HCT116 (cell line): ENCODE data around the gene EIF4G2.

Experiments
- CEBPB ChIP-seq: IDR thresholded peaks from 2 replicates; pipeline ENCODE4 v1.6.1; 2012; ENCODE audit warnings: low read depth
- EZH2 ChIP-seq: fragments of 200-600 bp; sonication (generic); IDR thresholded peaks from 2 replicates; pipeline ENCODE4 v1.6.1; 2017; ENCODE audit warnings: antibody characterized with exemption, mixed run types
- EZH2phosphoT487 ChIP-seq: fragments of 200-600 bp; IDR thresholded peaks from 2 replicates; pipeline ENCODE4 v1.6.1; 2018; ENCODE audit warnings: antibody characterized with exemption, borderline replicate concordance
- JUND ChIP-seq: IDR thresholded peaks from 2 replicates; pipeline ENCODE4 v1.6.1; 2012
- POLR2A ChIP-seq: IDR thresholded peaks from 2 replicates; pipeline ENCODE4 v1.7.0; 2011; ENCODE audit warnings: borderline replicate concordance; ENCODE audit not compliant: insufficient read depth, insufficient read length; ENCODE audit errors: extremely low read depth
- POLR2AphosphoS5 ChIP-seq: IDR thresholded peaks from 2 replicates; pipeline ENCODE4 v1.6.1; 2011; ENCODE audit warnings: mild to moderate bottlenecking, low read depth, low read length, moderate library complexity
- RAD21 ChIP-seq: IDR thresholded peaks from 2 replicates; pipeline ENCODE4 v1.6.1; 2012; ENCODE audit warnings: low read depth, mild to moderate bottlenecking
- SIN3A ChIP-seq: IDR thresholded peaks from 2 replicates; pipeline ENCODE4 v1.6.1; 2012; ENCODE audit warnings: low read depth
- SP1 ChIP-seq: IDR thresholded peaks from 2 replicates; pipeline ENCODE4 v1.6.1; 2012; ENCODE audit warnings: low read depth
- YY1 ChIP-seq: IDR thresholded peaks from 2 replicates; pipeline ENCODE4 v1.6.1; 2011; ENCODE audit warnings: low read length, low read depth, moderate library complexity, mild to moderate bottlenecking; ENCODE audit not compliant: insufficient replicate concordance; ENCODE audit errors: extremely low read depth
- ZNF274 ChIP-seq: fragments of 200-500 bp; sonication (Bioruptor generic); IDR thresholded peaks from 2 replicates; pipeline ENCODE4 v1.6.1; 2014; ENCODE audit warnings: mild to moderate bottlenecking, low read depth, low read length, inconsistent platforms
- TF ChIP-seq, protein P1 (sequence below), 3 experiments: fragments of 200-600 bp in 1 of 3; sonication (generic) in 1 of 3; IDR thresholded peaks in 2 of 3; conservative IDR thresholded peaks in 1 of 3; 2 replicates each; pipeline ENCODE4 v1.5.1; 2012 to 2017; ENCODE audit warnings: low read depth in 2 of 3, low read length in 2 of 3, antibody characterized with exemption in 1 of 3, borderline replicate concordance in 1 of 3, control low read depth in 1 of 3, mild to moderate bottlenecking in 1 of 3, mixed read lengths in 1 of 3, mixed run types in 1 of 3, moderate library complexity in 1 of 3; ENCODE audit not compliant: insufficient read depth in 1 of 3
- TF ChIP-seq, protein P2 (sequence below): IDR thresholded peaks from 2 replicates; pipeline ENCODE4 v1.6.1; 2012

DNA sequence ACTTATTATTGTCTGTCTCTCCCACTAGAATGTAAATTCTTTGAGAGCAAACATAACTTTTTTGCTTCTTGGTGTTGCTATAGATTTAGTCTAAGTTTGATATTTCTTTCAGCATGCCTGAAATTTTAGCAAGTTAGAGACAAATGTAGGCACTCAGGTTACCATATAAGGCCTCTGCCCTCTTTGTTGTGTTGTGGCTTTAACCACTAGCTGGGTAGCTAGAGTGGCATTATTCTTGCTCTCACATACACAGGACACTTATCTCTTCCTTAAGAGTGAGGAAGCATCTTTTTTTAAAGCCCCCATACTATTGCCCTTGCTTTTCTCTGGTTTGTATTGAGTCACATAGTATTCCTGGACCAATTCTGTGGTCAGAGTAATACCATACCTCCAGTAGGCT, 37.9 kb upstream of the EIF4G2 start:
- no peak for TF ChIP-seq POLR2A
- TF ChIP-seq POLR2AphosphoS5 = no peak
- TF ChIP-seq, protein P1, sequence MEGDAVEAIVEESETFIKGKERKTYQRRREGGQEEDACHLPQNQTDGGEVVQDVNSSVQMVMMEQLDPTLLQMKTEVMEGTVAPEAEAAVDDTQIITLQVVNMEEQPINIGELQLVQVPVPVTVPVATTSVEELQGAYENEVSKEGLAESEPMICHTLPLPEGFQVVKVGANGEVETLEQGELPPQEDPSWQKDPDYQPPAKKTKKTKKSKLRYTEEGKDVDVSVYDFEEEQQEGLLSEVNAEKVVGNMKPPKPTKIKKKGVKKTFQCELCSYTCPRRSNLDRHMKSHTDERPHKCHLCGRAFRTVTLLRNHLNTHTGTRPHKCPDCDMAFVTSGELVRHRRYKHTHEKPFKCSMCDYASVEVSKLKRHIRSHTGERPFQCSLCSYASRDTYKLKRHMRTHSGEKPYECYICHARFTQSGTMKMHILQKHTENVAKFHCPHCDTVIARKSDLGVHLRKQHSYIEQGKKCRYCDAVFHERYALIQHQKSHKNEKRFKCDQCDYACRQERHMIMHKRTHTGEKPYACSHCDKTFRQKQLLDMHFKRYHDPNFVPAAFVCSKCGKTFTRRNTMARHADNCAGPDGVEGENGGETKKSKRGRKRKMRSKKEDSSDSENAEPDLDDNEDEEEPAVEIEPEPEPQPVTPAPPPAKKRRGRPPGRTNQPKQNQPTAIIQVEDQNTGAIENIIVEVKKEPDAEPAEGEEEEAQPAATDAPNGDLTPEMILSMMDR (IDR thresholded peaks at IDR 0.05 in 2 of 3, conservative IDR thresholded peaks at IDR 0.05 in 1 of 3; ENCODE audit: borderline replicate concordance in 1 of 3, insufficient read depth in 1 of 3, low read depth in 2 of 3, low read length in 2 of 3) = no peak
- no peak for TF ChIP-seq SP1
- no peak for TF ChIP-seq EZH2
- TF ChIP-seq EZH2phosphoT487 = no peak
- no peak for TF ChIP-seq CEBPB
- TF ChIP-seq, protein P2, sequence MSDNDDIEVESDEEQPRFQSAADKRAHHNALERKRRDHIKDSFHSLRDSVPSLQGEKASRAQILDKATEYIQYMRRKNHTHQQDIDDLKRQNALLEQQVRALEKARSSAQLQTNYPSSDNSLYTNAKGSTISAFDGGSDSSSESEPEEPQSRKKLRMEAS = no peak
- no peak for TF ChIP-seq ZNF274
- no peak for TF ChIP-seq SIN3A
- TF ChIP-seq YY1 = no peak
- no peak for TF ChIP-seq RAD21
- no peak for TF ChIP-seq JUND
